ENCODE measurements around the gene DBF4B.
A peak's percentile ranks its signal among the peaks of the same experiment; 100 is the strongest.

Gene DBF4B

DNA sequence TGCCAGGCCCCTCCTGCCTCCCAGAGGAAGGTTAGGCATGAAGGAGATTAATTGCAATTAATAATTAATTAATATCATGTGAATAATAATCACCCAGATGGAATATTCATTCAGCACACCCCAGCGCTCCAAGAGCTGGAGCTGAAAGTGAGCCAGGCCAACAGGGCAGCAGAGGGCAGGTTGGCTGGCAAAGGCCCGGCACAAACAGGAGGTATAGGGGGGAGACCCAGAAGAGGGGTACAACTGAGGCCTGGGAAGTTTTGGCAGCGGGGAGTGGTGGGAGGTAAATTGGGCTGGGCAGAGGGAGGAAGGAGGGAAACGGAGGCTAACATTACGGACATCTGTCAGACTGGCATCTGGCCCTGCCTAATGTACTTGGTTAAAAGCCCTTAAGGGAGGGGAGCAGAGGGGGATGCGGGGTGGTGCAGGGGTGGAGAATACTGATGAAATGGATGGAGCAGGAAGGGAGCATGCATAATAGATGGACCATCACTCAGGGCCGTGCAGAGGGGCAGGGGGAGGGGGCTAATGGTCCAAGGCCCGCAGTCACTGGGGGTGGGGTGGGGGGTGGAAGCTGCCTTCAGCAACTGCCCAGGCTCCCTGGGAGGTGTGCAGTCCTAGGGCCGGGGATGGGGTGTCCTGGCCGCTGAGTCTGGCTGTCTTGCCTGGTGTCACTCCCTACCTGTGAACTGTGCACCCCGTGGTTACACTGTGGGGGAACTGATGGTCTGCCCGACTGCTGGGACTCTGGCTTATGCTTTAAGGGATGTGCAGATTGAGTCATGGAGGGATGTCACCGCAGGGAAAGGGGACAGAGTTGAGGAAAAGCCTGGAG lies 52.2 kb downstream of the DBF4B start:
- no peak for DNase-seq (ENCODE audit: low read depth)

DNA sequence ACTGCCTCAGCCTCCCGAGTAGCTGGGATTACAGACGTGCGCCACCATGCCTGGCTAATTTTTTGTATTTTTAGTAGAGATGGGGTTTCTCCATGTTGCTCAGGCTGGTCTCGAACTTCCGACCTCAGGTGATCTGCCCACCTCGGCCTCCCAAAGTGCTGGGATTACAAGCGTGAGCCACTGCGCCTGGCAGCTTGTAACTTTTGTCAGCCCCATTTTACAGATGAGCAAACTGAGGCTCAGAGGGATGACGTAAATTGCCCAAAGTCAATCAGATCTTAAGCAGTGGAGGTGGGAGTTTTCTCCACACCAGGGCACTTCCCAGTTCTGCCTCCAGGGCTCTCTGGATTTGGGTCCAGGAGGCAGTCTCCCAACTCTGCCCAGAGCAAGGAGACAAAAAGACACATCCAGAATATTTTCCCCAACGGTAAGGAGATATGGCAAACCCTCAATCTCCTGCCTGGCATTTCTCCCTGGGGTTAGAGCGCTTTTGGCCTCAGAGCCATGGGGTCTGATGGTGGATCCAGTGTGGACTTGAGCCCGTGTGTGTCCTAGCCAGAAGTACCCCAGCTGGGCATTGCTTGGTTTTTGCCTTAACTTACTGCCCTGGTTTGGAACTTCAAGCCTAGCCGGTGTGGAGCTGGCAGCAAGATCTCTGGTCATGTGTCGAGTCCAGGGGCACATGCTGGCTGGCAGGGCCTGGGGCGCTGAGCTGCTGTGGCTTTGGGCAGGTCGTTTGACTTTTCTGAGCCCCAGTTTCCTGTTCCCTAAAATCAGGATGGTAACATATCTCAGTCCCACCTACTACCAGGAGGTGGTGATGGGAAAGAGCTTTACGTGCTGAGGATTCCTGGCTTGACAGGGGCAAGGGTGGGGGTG lies 53.7 kb downstream of the DBF4B start:
- no peak for DNase-seq (ENCODE audit: low read depth)

GRCh38 chr17:44763170-44763569 lies 54.7 kb downstream of the DBF4B start:
- DNase-seq (ENCODE audit: low read depth): no peak

GRCh38 chr17:44765965-44766364 lies 57.5 kb downstream of the DBF4B start:
- no peak for DNase-seq (ENCODE audit: low read depth)

GRCh38 chr17:44766409-44767038 lies 58.1 kb downstream of the DBF4B start:
- DNase-seq (ENCODE audit: low read depth): no peak

- DNase-seq (ENCODE audit: low read depth): no peak
These were observed 59.0 kb downstream of the DBF4B start for GRCh38 chr17:44767493-44767892.

DNA sequence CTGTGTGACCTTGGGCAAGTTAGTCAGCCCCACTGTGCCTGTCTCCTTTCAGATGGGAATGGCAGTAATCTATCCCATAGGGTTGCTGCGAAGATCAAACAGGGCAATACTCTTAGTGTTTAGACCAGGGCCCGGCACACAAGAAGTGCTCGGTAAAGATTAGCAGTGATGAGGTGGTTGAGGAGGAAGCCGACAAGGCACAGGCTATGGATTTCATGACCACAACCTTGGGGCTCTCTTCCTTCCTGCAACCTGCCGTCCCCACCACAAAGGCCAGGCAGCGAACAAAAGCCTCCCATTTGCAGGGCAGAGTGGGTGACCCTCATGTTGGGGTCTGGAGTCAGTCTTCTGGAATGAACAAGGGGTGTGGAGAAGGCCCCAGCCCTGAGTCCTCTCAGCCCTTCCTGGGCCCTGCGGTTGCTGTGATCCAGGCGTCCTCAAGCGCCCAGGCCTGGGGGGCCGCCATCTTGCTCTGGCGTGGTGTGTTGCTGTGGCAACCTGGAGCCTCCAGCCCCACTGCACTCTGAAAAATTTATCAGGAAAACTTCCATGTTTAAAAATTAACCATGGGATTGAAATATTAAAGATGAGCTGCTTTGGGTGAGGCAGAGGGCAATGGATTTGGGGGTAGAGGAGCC lies 60.2 kb downstream of the DBF4B start:
- DNase-seq (ENCODE audit: low read depth): no peak

DNA sequence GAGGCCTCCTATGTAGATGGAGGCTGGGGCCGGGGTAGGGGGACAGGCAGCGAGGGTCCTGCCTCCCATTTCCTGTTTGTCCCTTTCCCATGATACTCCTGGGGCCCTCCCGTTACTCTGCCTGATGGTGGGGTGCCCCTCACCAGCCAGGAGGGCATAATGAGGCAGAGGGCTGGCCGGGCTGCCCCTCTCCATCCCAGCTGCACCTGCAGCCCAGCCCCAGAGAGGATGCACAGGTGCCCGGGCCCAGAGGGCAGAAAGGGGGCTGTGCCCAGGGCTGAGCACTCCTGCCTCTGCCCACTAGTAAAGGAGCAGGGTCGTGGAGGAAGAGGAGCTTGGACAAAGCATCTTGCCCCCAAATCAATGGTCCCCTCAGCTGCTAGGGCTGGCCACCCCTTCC lies 60.8 kb downstream of the DBF4B start:
- DNase-seq (ENCODE audit: low read depth): no peak

DNA sequence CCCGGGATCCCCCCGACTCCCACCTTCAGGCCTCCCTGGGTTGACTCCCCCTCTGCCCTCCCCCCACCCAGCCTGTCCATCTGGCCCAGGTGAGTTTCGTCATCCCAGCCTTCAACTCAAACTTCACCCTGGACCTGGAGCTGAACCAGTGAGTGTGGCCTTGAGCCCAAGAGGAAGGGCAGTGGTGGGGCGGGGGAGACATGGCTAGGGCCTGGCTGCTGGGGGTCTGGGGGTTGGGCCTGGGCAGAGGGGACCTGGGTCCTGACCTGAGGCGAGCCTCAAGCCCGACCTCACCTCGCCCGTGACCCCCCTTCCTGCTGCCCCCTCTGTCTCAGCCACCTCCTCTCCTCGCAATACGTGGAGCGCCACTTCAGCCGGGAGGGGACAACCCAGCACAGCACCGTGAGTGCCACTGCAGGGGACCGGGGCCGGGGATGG lies 61.2 kb downstream of the DBF4B start:
- no peak for DNase-seq (ENCODE audit: low read depth)

DNA sequence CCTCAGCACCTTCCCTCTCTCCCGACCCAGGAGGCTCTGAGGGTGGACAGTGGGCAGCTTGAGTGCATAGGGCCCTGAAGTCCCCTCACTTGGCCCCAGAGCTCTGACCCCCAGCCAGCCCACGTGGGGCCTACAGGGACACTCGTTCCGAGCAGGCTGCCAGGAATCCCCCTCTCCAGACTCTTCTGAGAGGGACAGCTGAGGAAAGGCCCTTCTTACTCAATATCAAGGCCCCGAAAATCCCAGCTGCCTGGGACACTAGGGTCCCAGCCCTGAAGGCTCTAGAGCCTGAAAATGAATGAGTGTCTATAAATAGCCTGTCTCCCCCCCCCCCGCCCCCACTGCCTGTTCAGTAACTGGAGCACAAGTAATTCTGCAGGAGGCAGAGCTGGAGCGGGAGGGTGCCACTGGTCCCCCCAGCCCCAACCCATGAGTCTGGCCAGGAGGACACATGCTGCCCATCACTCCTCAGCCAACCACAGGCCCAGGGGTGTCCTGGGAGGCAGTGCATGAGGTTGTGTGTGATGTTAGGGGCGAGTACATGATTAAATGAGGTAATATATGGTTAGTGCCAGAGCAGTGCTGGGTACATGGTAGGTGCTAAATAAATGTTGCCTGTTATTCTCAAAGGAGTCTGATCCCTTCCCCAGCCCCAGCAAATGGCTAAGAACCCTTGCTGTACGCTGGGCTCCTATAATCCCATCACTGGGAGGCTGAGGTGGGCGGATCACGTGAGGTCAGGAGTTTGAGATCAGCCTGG lies 61.9 kb downstream of the DBF4B start:
- no peak for DNase-seq (ENCODE audit: low read depth)

GRCh38 chr17:44772308-44773045 lies 64.0 kb downstream of the DBF4B start:
- DNase-seq (ENCODE audit: low read depth): no peak

DNA sequence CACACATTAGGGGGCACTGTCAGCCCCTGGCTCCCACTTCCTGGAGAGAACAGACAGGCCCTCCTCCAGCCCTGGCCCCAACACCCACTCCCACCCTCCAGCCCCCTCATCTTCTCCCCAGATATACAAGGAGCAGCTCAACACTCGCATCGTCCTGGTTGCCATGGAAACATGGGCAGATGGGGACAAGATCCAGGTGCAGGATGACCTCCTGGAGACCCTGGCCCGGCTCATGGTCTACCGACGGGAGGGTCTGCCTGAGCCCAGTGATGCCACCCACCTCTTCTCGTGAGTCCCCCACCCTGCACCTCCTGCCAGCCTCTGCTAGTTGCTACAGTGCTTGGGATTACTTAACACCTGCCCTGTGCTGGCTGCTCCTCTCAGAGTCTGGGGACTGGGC lies 64.7 kb downstream of the DBF4B start:
- DNase-seq (ENCODE audit: low read depth): no peak

GRCh38 chr17:44774271-44775135 lies 66.0 kb downstream of the DBF4B start:
- DNase-seq (ENCODE audit: low read depth): peak; percentile 38

DNA sequence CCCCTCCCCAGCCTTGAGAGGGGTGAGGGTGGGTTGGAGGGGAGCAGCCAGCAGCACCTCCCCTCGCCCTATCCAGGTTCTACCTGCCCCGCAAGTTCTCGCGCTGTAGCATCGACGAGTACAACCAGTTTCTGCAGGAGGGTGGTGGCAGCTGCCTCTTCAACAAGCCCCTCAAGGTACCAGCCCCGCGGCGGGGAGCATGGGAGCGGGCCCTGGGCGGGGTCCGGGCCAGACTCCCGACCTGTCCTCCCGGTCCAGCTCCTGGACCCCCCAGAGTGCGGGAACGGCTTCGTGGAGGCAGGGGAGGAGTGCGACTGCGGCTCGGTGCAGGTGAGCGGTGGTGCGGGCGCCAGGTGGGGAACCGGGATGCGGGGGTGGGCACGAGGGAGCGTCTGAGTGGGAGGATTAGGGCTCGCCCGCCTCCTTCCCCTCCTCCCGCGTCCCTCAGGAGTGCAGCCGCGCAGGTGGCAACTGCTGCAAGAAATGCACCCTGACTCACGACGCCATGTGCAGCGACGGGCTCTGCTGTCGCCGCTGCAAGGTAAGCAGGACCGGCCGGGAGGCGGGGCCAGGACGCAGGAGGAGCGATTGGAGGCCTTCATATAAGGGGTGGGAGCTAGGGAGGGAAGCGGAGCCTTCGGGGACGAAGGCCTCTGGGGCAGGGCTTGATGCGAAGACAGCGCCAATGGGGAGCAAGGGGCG lies 66.8 kb downstream of the DBF4B start:
- no peak for DNase-seq (ENCODE audit: low read depth)

DNA sequence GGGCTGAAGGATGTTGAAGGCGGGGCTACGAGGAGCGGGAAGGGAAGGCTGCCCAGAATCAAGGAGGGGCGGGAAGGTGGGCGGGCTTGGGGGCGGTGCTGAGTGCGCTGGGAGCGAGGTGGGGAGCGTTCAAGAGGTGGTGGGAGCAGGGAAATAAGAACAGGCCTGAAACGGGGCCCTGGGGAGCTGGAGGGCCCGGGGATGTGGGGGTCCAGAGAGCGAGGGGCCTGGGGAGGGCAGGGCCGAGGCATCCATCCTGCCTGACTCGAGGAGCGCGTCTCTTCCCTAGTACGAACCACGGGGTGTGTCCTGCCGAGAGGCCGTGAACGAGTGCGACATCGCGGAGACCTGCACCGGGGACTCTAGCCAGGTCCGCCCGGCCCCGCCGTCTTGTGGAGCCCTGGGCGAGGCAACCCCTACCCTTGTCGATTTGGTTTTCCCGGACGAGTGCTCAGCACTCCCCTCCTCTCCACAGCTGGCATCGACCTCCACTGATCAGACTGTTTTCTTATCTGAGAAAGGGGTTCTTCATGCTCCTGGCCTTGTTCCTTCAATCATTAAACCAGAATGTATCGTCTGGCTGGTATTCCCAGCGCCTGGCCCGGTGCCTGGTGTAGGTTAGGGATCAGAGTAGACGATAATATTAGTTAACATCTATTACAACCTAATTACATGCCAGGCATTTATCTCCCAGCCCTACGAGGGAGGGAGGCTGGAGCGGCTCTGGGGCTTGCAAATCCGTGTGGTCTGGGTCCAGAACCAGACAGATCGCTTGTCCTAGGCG lies 67.6 kb downstream of the DBF4B start:
- peak; percentile 93 for DNase-seq (ENCODE audit: low read depth)

DNA sequence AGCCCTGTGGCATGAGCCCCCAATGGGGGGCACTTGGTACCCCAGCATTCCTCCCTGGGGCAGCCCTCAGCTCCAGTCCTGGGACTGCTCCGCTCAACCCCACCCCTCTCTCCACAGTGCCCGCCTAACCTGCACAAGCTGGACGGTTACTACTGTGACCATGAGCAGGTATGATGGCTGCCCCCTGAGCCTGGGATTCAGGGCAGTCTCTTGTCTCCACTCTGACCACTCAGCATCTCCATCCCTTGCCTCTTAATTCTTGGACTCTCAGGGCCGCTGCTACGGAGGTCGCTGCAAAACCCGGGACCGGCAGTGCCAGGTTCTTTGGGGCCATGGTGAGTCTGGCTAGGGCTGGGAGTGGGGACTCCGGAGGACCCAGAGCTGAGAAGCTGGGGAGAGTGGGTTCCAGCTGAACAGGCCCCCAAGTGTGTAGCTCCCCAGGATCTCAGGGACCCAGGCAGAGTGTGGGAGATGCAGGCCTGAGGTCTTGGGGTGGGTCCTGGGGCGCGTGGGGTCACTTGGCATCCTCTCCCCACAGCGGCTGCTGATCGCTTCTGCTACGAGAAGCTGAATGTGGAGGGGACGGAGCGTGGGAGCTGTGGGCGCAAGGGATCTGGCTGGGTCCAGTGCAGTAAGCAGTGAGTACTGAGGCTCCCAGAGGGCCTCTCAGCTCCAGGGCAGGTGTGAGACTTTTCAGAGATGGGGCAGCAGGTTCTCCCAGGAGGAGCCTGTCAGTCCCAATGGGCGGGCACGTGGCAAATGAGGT lies 68.3 kb downstream of the DBF4B start:
- no peak for DNase-seq (ENCODE audit: low read depth)
